HepG2 (cell line): ENCODE data around the gene ERBB4.

Source experiments
- PPARG ChIP-seq: conservative IDR thresholded peaks from 2 replicates; pipeline ENCODE4 v1.6.1; 2016; ENCODE audit warnings: missing biosample characterization, missing genetic modification reagents
- YY1 ChIP-seq: IDR thresholded peaks from 2 replicates; pipeline ENCODE4 v1.6.1; 2011; ENCODE audit warnings: low read length, low read depth, moderate library complexity, mild to moderate bottlenecking; ENCODE audit not compliant: insufficient read depth, insufficient replicate concordance

DNA sequence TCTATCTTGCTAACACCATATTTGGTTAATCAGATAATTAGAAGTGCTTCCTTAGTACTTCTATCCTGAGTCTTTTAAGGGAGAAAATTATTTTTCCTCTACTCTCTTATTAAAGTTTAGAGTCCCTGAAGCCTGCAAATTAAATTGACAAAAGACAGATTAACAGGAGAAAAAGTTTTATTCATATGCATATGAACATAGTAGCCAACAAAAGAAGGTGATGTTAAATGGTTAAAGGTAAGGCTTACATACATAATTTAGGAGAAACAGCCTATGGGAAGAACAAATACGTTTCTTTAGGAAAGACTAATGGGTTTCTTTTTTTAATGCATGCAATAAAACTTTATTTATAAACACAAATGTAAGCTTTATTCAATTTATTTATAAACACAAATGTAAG lies 1177.2 kb downstream of the ERBB4 start:
- TF ChIP-seq PPARG (CRISPR knock-in tag): no peak
- TF ChIP-seq YY1: no peak
